AG04449 (cell line): Measurements from ENCODE around the gene PAX5.

Source experiments
- CTCF ChIA-PET: fragments of 350-600 bp; formaldehyde crosslinking; extraction: SDS; loops from one replicate; lab custom pipeline; 2021; ENCODE audit warnings: antibody characterized with exemption; lab: Yijun Ruan, JAX
- POLR2A ChIA-PET: fragments of 400-600, 350-600 bp; formaldehyde crosslinking; extraction: SDS; loops from one replicate; lab custom pipeline; 2020; ENCODE audit warnings: antibody characterized with exemption, inconsistent platforms; lab: Yijun Ruan, JAX
- DNase-seq: peaks from one replicate; pipeline ENCODE4 v3.0.0-alpha.2; 2010; ENCODE audit warnings: low read depth, low spot score
- H3K4me3 ChIP-seq: 2 replicates; pipeline ENCODE4 v1.5.1; 2011; ENCODE audit warnings: low read depth, mild to moderate bottlenecking, control low read depth, low read length
- TF ChIP-seq, protein P1 (sequence below): IDR thresholded peaks from one replicate; pipeline ENCODE4 v1.5.1; 2011; ENCODE audit warnings: mild to moderate bottlenecking, moderate library complexity, low read length, control low read depth, inconsistent platforms; ENCODE audit not compliant: insufficient read depth; ENCODE audit errors: missing control alignments

Gene PAX5

DNA sequence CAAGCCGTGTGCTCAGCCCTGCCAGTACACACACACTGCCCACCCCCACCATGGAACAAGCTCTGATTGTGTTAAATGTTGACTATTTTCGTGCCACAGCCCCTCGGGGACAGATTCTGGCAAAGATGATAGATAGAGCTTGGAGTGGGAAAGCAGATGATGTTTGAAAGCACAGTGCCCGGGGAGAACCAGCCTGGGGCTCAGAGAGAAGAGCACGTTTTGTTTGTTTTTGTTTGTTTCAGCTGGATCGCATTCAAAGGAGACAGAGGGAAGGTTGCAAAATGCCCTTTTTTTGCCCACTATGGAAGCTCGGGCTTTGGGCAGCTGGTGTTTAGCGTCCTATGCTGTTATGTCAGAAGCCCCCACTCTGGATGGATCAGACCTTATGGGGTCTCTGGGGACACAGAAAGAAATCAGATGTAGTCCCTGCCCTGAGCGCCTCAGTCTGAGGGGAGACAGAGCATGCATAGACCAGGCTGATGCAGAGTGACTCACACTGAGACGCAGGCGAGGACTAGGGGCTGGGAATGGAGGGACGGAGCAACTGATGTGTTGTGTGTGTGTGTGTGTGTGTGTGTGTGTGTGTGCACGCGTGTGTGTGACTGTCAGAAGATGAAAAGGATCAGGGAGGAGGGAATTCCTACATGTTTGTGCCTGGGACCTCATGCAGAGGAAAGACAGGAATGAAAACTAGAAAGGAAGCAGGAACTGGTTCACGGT lies 231.7 kb downstream of the PAX5 start:
- H3K4me3 ChIP-seq = no peak overlapping the region
- CTCF ChIA-PET = no interaction called here
- no peak for DNase-seq
- TF ChIP-seq, protein P1, sequence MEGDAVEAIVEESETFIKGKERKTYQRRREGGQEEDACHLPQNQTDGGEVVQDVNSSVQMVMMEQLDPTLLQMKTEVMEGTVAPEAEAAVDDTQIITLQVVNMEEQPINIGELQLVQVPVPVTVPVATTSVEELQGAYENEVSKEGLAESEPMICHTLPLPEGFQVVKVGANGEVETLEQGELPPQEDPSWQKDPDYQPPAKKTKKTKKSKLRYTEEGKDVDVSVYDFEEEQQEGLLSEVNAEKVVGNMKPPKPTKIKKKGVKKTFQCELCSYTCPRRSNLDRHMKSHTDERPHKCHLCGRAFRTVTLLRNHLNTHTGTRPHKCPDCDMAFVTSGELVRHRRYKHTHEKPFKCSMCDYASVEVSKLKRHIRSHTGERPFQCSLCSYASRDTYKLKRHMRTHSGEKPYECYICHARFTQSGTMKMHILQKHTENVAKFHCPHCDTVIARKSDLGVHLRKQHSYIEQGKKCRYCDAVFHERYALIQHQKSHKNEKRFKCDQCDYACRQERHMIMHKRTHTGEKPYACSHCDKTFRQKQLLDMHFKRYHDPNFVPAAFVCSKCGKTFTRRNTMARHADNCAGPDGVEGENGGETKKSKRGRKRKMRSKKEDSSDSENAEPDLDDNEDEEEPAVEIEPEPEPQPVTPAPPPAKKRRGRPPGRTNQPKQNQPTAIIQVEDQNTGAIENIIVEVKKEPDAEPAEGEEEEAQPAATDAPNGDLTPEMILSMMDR = no peak
- POLR2A ChIA-PET = no interaction called here

DNA sequence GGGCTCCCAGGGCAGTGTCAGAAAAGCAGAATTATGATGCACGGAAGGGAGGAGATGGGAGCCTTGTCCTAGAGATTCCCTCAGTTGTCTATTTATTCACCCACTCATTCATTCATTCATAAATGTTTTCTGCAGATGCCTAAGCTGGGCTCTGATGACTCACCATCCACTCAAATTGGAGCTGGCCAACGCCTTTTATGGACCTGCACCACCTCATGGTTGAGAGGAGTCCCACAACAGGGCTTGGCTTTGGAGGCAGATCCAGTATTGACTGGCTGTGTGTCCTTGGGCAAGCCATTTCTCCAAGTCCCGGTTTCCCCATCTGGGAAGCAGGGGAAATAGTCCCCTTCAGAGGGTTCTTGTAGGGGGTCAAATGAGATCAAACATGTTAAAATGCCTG lies 233.6 kb downstream of the PAX5 start:
- TF ChIP-seq, protein P1 = no peak
- DNase-seq = no peak
- ChIA-PET CTCF (interaction anchor here (1.2 kb wide), 1 partner anchor 9 kb away, joined by 3 read pairs; no protein-coding TSS in a partner anchor), POLR2A (no interaction called here)
- no peak overlapping the region for H3K4me3 ChIP-seq

DNA sequence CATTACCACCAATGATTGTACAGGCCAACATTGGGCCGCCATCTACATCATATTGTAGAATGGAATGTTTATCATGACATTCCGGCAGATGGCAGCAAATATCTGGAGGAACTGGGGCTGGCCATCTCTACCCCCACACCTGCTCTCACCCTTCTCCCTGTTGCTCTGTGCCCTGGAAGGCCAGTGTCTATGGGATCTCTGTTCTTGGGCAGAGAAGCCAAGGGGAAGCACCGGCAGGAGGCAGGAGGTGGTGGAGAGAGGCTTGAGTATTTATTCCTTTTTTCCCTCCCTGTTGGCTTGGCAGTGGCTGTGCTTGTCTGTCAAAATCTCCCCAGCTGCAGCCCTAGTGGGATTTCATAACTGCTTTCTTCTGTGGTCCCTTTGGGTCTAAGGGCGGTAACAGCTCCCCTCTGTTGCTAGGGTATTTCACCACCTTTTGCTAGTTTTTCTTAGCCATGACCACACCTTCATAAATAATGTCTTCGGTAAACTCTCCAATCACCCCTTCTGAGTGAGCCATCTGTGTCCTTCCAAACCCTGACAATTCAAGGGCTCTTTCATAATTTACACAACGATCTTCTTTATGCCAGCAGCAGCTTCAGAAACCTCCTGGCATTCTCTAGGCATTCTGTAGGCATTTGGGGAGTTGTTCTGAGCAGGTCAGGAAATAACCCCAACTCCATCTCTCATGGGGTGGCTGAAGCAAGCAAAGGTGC lies 235.6 kb downstream of the PAX5 start:
- CTCF ChIA-PET = no interaction called here

DNA sequence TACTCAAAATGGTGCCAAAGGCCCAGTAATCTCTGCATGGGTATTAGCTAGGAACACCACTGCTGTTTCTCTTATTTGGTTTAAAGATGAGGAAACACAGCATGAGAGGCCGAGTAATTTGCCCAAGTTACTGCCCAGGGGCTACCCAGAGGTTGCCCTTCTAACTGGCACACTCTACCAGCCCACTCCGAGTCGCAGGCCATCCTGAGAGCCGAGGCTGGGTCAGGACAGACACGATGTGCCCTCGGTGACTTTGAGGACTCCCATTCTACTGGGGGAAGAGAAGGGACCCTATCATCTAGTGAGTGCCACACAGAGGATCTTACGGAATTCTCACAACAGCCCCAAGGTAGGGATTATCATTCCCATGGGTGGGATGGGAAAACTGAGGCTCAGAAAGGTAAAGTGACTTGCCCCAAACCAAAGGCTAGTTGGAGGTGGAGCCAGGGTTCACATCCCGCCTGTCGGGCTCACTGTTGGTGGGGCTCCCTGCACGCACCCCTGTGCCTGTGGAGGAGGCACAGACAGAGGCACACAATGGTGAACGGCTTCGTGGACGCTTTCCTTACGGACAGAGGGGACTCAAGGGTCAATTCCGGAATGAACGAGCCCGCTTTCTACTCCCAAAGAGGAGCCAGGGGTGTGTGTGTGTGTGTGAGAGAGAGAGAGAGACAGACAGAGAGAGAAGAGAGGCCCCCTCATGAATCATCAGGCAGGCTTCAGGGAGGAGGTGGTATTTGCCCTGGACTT lies 236.4 kb downstream of the PAX5 start:
- ChIA-PET CTCF (interaction anchor here (0.8 kb wide), 1 partner anchor 75 kb away, joined by 3 read pairs; no protein-coding TSS in a partner anchor), POLR2A (no interaction called here)
- no peak for DNase-seq
- TF ChIP-seq, protein P1 = no peak
- H3K4me3 ChIP-seq = no peak overlapping the region

More for the DNA sequence above, 235.6 kb downstream of the PAX5 start:
- H3K4me3 ChIP-seq = no peak overlapping the region
- DNase-seq = no peak
- POLR2A ChIA-PET = no interaction called here
- TF ChIP-seq, protein P1 = no peak

DNA sequence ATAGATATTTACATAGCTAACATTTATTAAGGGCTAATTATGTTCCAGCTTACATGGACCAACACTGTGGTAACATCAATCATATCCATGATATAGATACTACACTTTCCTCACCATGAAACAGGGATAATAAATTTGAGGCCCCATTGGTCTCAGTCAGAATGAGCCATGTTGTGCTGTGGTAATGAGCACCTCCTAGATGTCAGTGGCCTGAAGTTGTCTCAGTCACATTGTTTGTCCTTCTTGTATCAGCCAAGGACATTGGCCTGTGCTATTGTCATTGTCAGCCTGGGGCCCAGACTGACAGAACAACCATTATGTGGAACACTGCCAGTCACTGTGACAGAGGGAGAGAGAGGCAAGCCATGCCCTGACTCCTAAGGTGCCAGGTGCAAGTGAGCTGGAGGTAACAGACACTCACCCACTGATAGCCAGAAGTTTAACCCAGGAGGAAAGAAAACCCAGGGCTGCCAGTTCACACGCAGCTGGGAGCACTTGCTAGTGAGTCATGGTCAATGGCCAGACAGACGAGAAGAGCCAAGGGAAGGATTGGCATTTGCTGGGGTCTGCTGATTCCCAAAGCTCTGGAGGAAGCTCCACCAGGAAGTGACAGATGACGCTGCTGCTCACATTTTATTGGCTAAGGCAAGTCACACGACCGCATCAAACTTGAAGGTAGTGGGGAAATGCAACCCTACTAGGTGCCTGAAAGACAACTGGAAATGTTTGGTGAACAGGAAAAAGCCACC lies 237.2 kb downstream of the PAX5 start:
- H3K4me3 ChIP-seq = no peak overlapping the region
- POLR2A ChIA-PET = no interaction called here
- DNase-seq = no peak
- CTCF ChIA-PET = interaction anchor here (0.8 kb wide), 1 partner anchor 76 kb away, joined by 3 read pairs; no protein-coding TSS in a partner anchor
- TF ChIP-seq, protein P1 = no peak
